Keratinocyte (primary cell): ENCODE measurements around the gene PAX7.

Experiments
- CTCF ChIP-seq, 3 experiments: IDR thresholded peaks in 1 of 3; conservative IDR thresholded peaks in 1 of 3; optimal IDR thresholded peaks in 1 of 3; 2 replicates in 2 of 3; 3 replicates in 1 of 3; pipeline versions ENCODE3 to v1.5.1; 2011; ENCODE audit warnings: low read length in 3 of 3, mild to moderate bottlenecking in 3 of 3, moderate library complexity in 2 of 3, control low read depth in 1 of 3, inconsistent platforms in 1 of 3; ENCODE audit not compliant: insufficient read depth in 2 of 3; ENCODE audit errors: extremely low read depth in 1 of 3
- EZH2 ChIP-seq: IDR thresholded peaks from one replicate; pipeline ENCODE4 v1.6.1; 2012; ENCODE audit warnings: inconsistent platforms, mild to moderate bottlenecking, low read length, moderate library complexity

GRCh38 chr1:18597160-18598042 is 33.2 kb upstream of the PAX7 start:
- TF ChIP-seq CTCF (optimal IDR thresholded peaks at IDR 0.05 in 1 of 3, IDR thresholded peaks at IDR 0.05 in 1 of 3, conservative IDR thresholded peaks at IDR 0.05 in 1 of 3; ENCODE audit: extremely low read depth in 1 of 3, insufficient read depth in 2 of 3, low read length in 3 of 3): peak; percentile 88 to 99 (median 97)
- no peak for TF ChIP-seq EZH2
